Lung (tissue), 12 donors: ENCODE measurements around the gene TTYH3. TPM values are rescaled to one million over a fixed set of nuclear protein-coding genes. Genes with fewer than 3 reads are reported as not detected.

Experiments
- ATAC-seq: fragments of 200-7000 bp; cut with Tn5 transposase; one replicate; pipeline ENCODE4 v1.9.1; 2020; ENCODE audit warnings: moderate number of reproducible peaks; ENCODE audit not compliant: insufficient read depth, low FRiP score
- DNase-seq, 3 donors: peaks; one replicate each; pipeline ENCODE4 v3.0.0-alpha.2; 2013 to 2017
- H3K27ac ChIP-seq, 2 donors: one replicate each; pipeline ENCODE4 v1.5.1; 2013; ENCODE audit warnings: mild to moderate bottlenecking in 2 of 2, moderate library complexity in 2 of 2, control low read depth in 1 of 2, inconsistent platforms in 1 of 2, low read depth in 1 of 2, low read length in 1 of 2
- H3K27me3 ChIP-seq, 3 donors: one replicate each; pipeline ENCODE4 v1.5.1; 2013; ENCODE audit warnings: low read length in 2 of 3; ENCODE audit not compliant: control insufficient read depth in 3 of 3, insufficient read depth in 3 of 3
- H3K36me3 ChIP-seq, 4 donors: one replicate each; pipeline ENCODE4 v1.5.1; 2013; ENCODE audit warnings: low read length in 4 of 4, mild to moderate bottlenecking in 1 of 4, moderate library complexity in 1 of 4; ENCODE audit not compliant: control insufficient read depth in 4 of 4, insufficient read depth in 4 of 4
- H3K4me1 ChIP-seq, 5 donors: one replicate each; pipeline ENCODE4 v1.5.1; 2013; ENCODE audit warnings: low read length in 5 of 5, mild to moderate bottlenecking in 2 of 5, moderate library complexity in 1 of 5; ENCODE audit not compliant: control insufficient read depth in 5 of 5, insufficient read depth in 5 of 5
- H3K4me3 ChIP-seq: one replicate; pipeline ENCODE4 v1.5.1; 2013; ENCODE audit warnings: mild to moderate bottlenecking, control low read depth, moderate library complexity
- H3K9ac ChIP-seq, 2 donors: one replicate each; pipeline ENCODE4 v1.5.1; 2013; ENCODE audit warnings: low read length in 2 of 2, control low read depth in 1 of 2; ENCODE audit not compliant: insufficient read depth in 1 of 2
- H3K9me3 ChIP-seq, 4 donors: one replicate each; pipeline ENCODE4 v1.5.1; 2013; ENCODE audit warnings: low read length in 3 of 4, mild to moderate bottlenecking in 1 of 4, moderate library complexity in 1 of 4; ENCODE audit not compliant: control insufficient read depth in 4 of 4, insufficient read depth in 3 of 4
- CTCF ChIP-seq: IDR thresholded peaks from 2 replicates; pipeline ENCODE4 v1.5.1; 2012; ENCODE audit warnings: mild to moderate bottlenecking; ENCODE audit errors: control extremely low read depth, extremely low read depth
- WGBS, 2 donors: extraction: QIAGEN DNeasy Blood & Tissue Kit; methylation state at CpG; one replicate each; pipeline ENCODE4 v1.1.7; 2013; 5-methylcytosine and 5-hydroxymethylcytosine counted together
- polyA plus RNA-seq, 2 donors: library from polyadenylated mRNA; stranded (reverse); fragments of 200-250 nt; gene quantifications; one replicate each; pipeline ENCODE4 v1.2.1, GENCODE V29; 2013
- total RNA-seq, 2 donors: library from RNA; depleted of rRNA in 1 of 2; stranded (reverse); fragments of >200 nt in 1 of 2; gene quantifications; one replicate each; pipeline ENCODE4 v1.2.1, GENCODE V29; 2014 to 2021
- donor health status: control.
- donor health status: control.
- donor health status: Bipolar disorder and iron deficiency.
- donor health status: healthy.
- donor health status: DM: yes; HTN: yes; CAD: no.

The TTYH3 gene
- total and polyA plus RNA-seq, 4 donors = 14.3 to 74.0 (median 55.8) TPM

DNA sequence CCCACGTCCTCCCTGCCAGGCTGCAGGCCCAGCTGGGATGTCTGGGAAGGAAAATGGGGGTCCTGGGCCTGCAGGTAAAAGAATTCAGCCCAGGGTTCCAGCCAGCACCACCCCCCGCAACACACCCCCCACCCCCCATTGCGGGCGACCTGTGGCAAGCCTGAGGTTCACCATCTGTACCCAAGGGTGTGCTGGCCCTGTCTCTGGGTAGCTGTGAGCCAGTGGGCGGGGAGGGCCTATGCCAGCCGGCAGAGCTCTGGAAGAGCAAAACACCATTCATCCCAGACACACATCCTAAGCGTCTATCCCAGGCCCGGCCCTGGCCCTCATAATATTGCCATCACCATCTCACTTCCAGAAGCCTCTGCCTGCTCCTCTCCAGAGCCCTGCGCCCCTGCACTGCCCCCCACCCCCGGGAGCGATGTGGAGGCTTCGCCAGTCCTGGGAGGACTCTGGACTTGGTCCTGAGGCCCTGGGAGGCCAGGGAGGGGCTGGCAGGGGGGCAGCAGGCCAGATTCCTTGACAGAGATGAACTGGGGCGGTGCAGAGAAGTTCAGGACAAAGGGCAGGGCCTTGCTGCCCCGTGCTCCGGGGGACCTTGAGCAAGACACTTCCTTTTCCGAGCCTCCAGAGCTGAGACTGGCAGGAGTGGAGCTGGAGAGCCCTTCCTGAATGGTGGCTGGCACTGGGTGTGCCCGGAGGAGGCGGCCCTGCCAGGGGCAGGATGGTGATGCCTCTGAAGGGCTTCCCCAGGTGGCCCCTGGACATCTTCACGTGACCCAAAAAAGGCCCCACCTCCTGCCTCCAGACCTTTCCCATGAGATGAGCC, 8.7 kb upstream of the TTYH3 start:
- no peak for TF ChIP-seq CTCF
- H3K27me3 ChIP-seq = no peaks in the 10 kb centered on the region
- H3K9ac ChIP-seq = no peak overlapping the region
- no peak overlapping the region for H3K4me3 ChIP-seq
- 54% methylated on average over 19 of the region's 19 CpGs for WGBS, 2 donors
- H3K36me3 ChIP-seq = no peaks in the 10 kb centered on the region
- peak; percentile 30 for ATAC-seq
- H3K4me1 ChIP-seq = peaks cover 0 to 57% (median 20%) of the 10 kb centered on the region in 5 donors
- DNase-seq = no peak
- H3K9me3 ChIP-seq = no peaks in the 10 kb centered on the region
- no peak overlapping the region for H3K27ac ChIP-seq

GRCh38 chr7:2623698-2624014, 8.1 kb upstream of the TTYH3 start:
- 84 to 88% methylated on average over 10 of the region's 10 CpGs for WGBS, 2 donors
- ATAC-seq = no peak
- DNase-seq = no peak
- no peaks in the 10 kb centered on the region for H3K27me3 ChIP-seq
- H3K9ac ChIP-seq = no peak overlapping the region
- H3K4me1 ChIP-seq = peaks cover 0 to 51% (median 18%) of the 10 kb centered on the region in 5 donors
- H3K4me3 ChIP-seq = no peak overlapping the region
- no peaks in the 10 kb centered on the region for H3K9me3 ChIP-seq
- H3K27ac ChIP-seq = no peak overlapping the region
- TF ChIP-seq CTCF = no peak
- H3K36me3 ChIP-seq = no peaks in the 10 kb centered on the region

DNA sequence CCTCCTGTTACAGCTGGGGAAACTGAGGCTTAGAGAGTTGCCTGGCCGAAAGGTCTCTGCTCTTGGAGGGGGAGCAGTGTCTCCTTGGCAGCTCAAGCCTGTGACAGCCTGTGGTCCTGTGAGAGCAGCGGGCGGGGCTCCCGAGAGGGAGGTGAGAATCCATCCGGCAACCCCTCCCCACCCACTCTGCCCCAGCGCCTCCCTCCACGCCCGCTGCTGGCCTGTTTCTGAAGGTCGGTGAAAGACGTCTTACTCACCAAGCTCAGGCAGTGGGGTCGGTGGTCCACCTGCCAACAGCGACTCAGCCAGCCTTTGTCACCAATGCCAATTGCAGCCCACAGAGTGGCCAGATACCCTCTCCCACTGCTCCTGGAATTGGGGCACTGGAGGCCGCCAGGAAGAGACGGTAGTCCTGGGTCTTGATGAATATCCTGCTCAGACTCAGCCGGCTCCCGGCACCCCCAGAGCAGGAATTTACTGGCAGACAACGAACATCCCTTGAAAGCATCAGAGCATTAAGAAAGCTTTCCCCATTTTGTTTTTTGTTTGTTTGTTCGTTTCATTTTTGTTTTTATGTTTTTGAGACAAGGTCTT, 7.4 kb upstream of the TTYH3 start:
- DNase-seq (peak in 1 of 3 donors; percentile 49), ATAC-seq (no peak)
- Histone ChIP-seq H3K9me3 (no peaks in the 10 kb centered on the region), H3K27ac (no peak overlapping the region), H3K27me3 (no peaks in the 10 kb centered on the region), H3K4me1 (peaks cover 0 to 44% (median 18%) of the 10 kb centered on the region in 5 donors), H3K9ac (no peak overlapping the region), H3K4me3 (no peak overlapping the region), H3K36me3 (no peaks in the 10 kb centered on the region)
- no peak for TF ChIP-seq CTCF
- WGBS, 2 donors = 80 to 84% methylated on average over 18 of the region's 18 CpGs
